ENCODE data around the gene ZDHHC4.
"Not testable (repeated sequence)": the region's sequence is repeated elsewhere in the genome, so short reads cannot be mapped to it uniquely, and the experiment has no call there.

Gene ZDHHC4

DNA sequence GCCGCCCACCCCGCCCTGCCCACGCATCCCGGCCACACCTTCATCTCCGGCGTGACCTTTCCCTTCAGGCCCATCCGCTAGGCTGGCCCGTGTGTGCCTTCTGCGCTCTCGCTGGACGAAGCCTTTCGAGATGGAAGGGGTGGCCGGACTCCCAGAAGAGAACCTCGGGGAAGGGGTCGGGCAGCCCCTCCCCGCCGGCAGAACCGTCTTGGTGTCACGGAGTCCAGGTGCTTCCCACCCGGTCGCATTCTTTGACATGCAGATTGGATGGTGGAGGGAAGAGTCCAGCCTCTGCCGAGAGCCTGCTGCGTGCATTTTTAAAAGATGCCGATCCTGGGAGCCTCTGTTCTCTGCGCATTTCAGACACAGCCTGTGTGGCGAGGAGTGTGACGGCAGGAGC is 30.8 kb downstream of the ZDHHC4 start:
- DNase-seq, result no peak

- no peak for DNase-seq
Measured at GRCh38 chr7:6608794-6609193, 31.5 kb downstream of the ZDHHC4 start.

DNA sequence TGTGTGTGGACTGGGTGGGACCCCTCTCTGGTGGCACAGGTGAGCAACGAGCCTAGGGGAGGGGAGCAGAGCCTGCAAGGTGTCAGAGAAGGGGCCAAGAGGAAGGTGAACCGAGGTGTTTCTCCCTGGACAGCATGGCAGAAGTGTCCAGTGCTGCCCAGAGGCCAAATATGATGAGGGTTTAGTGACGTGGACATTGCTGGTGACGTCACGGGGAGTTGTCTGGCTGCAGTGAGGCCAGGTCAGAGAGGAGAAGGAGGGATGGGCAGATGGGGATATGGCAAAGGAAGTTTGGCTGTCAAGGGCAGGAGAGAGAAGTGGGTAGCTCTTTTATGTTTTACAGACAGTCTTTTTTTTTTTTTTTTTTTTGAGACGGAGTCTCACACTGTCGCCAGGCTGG is 35.6 kb downstream of the ZDHHC4 start:
- DNase-seq, result no peak

DNA sequence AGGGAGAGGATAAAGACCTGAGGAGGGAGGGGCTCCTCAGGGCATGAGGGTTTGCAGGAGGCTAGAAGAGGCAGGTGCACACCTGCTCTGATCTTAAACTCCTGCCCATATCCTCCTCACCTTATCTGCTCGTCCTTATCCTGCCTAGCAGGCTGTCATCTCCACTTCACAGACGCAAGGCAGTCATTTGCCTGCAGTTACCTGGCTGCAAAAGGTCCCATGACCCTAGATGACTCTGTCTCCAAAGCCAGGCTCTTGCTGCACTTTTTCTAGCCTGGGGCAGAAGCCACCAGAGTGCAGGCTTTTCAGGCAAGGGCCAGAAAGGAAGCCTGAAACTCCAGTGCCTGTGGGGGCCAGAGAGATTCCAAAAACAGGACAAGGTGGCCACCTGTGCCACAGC is 36.5 kb downstream of the ZDHHC4 start:
- no peak for DNase-seq

DNA sequence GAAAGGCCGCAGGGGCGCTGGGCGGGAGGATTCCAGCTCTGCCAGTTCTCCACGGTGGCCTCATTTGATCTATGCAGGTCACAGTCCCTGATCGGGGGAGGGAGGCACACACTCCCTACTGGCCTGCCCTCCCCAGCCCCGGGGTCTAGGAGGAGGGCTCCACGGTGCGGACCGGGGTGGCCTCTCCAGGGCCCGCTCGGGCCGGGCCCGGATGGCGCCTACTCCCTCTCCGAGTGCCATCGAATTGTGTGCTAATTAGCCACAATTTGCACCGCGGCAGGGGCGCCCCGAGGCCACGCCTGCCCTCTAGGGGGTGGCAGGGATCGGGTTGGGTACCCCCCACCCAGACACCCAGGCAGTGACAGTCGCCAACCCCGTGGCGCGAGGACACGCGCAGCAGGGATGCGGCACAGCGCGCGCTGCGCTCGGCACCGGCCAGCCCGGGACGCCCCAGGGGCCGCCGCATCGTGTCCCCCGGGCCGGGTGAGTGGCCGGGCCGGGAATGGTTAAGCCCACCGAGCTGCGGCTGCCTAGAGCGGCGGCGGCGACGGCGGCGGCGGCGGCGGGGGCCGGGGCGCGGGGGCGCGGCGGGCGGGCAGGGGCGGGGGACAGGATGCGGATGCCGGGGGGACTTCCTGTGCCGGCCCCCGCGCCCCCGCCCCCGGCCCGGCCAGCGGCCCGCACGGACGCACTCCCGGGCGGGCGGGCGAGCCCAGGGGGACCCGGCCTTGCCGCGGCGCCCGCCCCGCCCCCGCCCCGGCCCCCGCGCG is 37.9 kb downstream of the ZDHHC4 start, which contains the start of gene ZNF853:
ZNF853 (plus strand) TSS at position 658 of the 770 bp plus-strand sequence. CDS start 565 bp downstream, outside the sequence.
- DNase-seq, result peak in 1 of 4 experiments; percentile 26

- DNase-seq, result no peak
Measured at GRCh38 chr7:6615723-6616555, 38.7 kb downstream of the ZDHHC4 start.

- no peak for DNase-seq
Measured at GRCh38 chr7:6616854-6617643, 39.8 kb downstream of the ZDHHC4 start.

- no peak for DNase-seq
Measured at GRCh38 chr7:6618621-6619020, 41.4 kb downstream of the ZDHHC4 start.

- no peak for DNase-seq
Measured at GRCh38 chr7:6619961-6620360, 42.7 kb downstream of the ZDHHC4 start.

- DNase-seq, result no peak
Measured at GRCh38 chr7:6621195-6622133, 44.2 kb downstream of the ZDHHC4 start.

GRCh38 chr7:6622134-6622710 is 45.0 kb downstream of the ZDHHC4 start:
- DNase-seq, result no peak

DNA sequence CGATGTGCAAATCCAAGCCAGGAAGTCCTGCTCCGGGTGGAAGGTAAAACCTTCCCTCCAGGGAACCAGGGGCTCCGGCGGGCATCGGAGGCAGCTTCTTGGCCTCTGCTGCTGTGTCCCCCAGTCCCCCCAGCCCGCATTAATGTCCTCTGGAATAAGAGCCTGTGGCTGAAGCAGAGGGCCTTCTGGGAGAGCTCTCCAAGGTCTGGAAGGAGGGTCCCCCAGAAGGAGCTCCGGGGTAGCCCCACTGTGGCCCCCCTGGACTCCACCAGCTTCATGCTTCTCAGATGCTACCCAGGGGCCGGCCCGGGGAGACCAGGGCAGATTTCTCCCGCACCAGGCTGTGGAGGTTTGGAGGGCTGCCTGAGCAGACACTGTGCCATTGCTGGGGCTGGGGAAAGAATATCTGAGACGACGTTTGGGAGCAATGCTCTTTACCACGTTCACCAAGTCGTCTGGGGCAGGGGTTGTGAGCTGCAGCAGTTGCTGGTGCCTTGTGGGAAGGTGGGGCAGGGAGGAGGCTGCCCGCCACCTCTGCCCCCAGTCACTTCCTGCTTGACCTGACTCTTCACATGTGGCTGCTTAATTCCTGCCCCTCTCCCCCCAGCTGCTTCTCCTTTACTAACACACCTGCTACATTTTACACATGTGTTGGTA is 46.5 kb downstream of the ZDHHC4 start:
- DNase-seq, result peak in 2 of 4 experiments; percentile 6 to 11

DNA sequence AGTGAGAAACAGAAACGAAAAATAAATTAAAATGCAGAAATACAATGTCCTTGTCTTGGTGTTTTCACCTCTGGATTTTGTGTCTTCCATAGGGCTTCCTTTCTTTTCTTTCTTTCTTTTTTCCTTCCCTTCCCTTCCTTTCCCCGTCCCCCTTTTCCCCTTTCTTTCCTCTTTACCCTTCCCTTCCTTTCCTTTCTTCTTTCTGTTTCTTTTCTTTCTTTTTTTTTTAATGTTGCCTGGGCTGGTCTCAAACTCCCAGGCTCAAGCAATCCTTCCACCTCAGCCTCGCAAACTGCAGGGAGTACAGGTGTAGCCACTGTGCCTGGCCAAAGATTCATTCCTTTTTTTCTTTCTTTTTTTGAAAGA is 47.0 kb downstream of the ZDHHC4 start:
- no peak for DNase-seq

- DNase-seq, result no peak
Measured at GRCh38 chr7:6628045-6628444, 50.8 kb downstream of the ZDHHC4 start.

DNA sequence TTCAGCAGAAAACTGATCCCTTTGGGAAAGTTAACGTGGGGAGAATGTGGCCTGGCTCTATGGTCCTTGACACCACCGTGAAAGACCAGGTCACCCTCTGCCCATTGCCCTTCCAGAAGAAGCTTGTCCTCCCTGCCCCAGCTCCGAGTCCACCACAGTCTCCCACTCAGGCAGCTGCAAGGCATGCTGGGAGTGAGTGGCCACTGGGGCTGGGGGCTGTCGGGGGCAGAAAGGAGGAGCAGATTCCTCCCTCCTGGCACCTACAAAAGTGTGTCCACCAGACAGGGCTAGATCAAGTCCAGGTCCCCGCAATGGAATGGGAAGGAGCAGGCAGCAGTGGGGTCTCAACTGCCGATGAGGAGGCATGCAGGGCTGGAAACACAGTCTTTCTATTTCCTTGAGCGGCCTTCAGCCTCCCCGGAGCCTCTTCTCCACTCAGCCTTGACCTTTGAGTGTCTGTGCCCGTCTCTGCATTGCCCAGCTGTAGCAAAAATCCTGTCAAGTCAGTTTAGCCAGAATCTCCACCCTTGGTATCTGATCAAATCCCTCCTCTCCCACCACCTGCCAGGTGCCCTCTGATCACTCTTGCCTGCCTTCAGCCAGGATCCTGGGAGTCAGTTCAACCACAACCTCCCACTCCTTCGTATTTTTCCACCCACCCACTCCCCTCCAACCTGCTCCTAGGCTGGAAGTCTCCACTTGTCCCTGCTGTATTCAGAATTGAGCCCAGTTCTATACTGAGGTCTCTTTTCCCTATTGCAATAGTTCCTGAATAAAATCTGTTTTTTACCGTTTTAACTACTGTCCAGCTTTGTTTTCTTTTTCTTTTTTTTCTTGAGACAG is 53.0 kb downstream of the ZDHHC4 start:
- DNase-seq, result no peak

DNA sequence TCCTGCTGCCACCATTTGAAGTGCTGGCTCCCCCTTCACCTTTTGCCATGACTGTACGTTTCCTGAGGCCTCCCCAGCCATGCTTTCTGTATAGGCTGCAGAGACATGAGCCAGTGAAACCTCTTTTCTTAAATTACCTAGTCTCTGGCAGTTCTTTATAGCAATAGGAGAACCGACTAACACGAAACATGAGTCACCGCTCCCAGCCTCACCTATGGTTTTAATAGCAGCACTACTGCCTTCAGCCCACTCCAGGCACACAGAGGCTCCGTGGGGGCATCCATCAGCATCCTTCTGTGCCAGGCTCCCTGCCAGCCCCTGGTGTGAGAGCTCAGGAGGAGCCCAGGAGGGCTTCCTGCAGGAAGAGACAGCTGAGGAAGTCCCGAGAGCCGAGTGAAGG is 54.4 kb downstream of the ZDHHC4 start:
- DNase-seq, result no peak

DNA sequence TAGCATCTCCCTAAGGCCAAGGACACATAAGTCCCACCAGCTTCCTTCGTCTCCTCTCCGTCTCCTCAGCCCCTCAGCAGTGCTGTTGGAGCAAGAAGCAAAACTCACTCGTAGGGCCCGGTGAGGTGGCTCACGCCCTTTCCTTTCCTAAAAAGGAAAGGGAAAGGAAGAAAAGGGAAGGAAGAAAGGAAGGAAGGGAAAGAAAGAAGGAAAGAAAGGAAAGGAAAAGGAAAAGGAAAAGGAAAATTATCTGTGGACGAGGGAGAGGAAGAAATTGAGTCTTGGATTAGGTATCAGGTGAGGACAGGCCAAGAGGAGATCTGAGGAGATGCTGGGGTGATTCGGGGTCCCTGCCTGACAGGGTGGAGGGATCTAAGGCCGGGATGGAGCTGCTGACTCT is 56.8 kb downstream of the ZDHHC4 start:
- DNase-seq, result no peak

DNA sequence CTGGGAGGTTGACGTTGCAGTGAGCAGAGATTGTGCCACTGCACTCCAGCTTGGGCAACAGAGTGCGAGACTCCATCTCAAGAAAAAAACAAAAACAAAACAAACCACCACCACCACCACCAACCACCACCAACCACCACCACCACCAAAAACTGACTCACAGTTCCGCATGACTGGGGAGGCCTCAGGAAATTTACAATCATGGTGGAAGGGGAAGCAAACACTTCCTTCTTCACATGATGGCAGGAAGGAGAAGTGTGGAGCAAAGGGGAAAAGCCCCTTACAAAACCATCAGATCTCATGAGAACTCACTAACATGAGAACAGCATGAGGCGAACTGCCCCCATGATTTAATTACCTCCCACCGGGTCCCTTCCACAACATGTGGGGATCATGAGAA is 57.7 kb downstream of the ZDHHC4 start:
- DNase-seq, result not testable (repeated sequence)

DNA sequence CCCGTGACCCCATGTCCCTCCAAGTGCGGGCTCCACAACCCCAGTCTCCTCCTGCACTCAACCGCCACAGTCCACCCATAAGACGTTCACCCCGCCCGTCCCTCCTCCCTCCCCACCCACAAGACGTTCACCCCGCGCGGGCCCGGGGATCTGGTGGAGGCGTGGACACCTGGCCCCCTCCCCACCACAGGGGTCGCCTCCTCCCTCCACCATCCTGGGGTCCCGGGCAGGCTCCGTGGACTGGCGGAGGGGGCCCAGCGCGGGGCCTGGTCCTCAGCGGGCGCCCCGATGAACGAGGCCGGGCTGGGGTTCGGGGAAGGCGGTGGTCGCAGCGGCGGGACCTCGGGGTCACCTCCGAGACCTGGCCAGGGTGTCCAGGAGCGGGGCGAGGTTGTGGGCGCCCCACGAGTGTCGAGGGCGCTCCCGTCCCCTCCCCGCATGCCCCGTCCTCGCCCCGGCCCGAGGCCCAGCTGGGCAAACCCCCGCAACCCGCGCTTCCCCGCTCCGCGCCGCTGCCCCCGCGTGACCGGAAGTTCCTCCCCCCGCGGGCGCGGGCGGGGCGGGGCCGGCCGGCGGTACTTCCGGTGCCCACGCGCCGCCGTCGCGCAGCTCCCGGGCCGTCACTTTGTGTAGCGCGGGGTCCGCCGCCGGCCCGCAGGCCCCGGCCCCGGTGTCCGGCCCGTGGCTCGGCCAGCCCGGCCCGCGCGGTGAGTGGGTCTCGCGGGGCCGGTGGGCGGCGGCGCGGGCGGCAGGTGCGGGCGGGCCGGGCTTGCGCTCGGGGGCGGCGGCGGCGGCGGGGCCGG is 59.7 kb downstream of the ZDHHC4 start, which contains the start of gene ZNF316:
ZNF316 (plus strand) TSS at position 578 of the 803 bp plus-strand sequence. CDS start 5,092 bp downstream, outside the sequence.
- peak in 2 of 4 experiments; percentile 35 to 52 for DNase-seq
